ENCODE measurements around the gene TMEM132D.

Gene TMEM132D

GRCh38 chr12:129494260-129494659 is 409.6 kb downstream of the TMEM132D start:
- H3F3A ChIP-seq (ENCODE audit: insufficient read depth) = no peaks in the 10 kb centered on the region
- no peak overlapping the region for H3K9ac ChIP-seq (ENCODE audit: low read length)
- no peak for TF ChIP-seq EZH2phosphoT487 (conservative IDR thresholded peaks at IDR 0.05; ENCODE audit: low read length)
- TF ChIP-seq CTCF (IDR thresholded peaks at IDR 0.05; ENCODE audit: insufficient read depth, low read length, poor library complexity, severe bottlenecking) = no peak
- H3K27me3 ChIP-seq (ENCODE audit: low read length) = no peaks in the 10 kb centered on the region
- H3K27ac ChIP-seq (ENCODE audit: low read depth, low read length) = no peak overlapping the region
- no peak overlapping the region for H3K4me2 ChIP-seq (ENCODE audit: low read depth, low read length, poor library complexity, severe bottlenecking)
- H3K9me2 ChIP-seq (replicated peaks; ENCODE audit: insufficient read depth, low read length) = no peaks in the 10 kb centered on the region
- H3K36me3 ChIP-seq (ENCODE audit: low read length) = no peaks in the 10 kb centered on the region
- no peak overlapping the region for H3K4me3 ChIP-seq (ENCODE audit: insufficient read depth, low read length, poor library complexity, severe bottlenecking)
- H4K20me1 ChIP-seq (ENCODE audit: low read depth, low read length) = no peaks in the 10 kb centered on the region
- no peak overlapping the region for H2AFZ ChIP-seq (ENCODE audit: low read depth, low read length, severe bottlenecking)
- H3K79me2 ChIP-seq (ENCODE audit: insufficient read depth, low read length) = no peaks in the 10 kb centered on the region
- no peaks in the 10 kb centered on the region for H3K9me3 ChIP-seq (ENCODE audit: insufficient read depth, low read length)

- no peaks in the 10 kb centered on the region for H3K36me3 ChIP-seq (ENCODE audit: low read length)
- H3K79me2 ChIP-seq (ENCODE audit: insufficient read depth, low read length) = no peaks in the 10 kb centered on the region
- TF ChIP-seq CTCF (IDR thresholded peaks at IDR 0.05; ENCODE audit: insufficient read depth, low read length, poor library complexity, severe bottlenecking) (no peak), EZH2phosphoT487 (conservative IDR thresholded peaks at IDR 0.05; ENCODE audit: low read length) (no peak)
- no peaks in the 10 kb centered on the region for H3K9me3 ChIP-seq (ENCODE audit: insufficient read depth, low read length)
- no peaks in the 10 kb centered on the region for H3F3A ChIP-seq (ENCODE audit: insufficient read depth)
- H4K20me1 ChIP-seq (ENCODE audit: low read depth, low read length) = no peaks in the 10 kb centered on the region
- H3K9ac ChIP-seq (ENCODE audit: low read length) = no peak overlapping the region
- H3K4me3 ChIP-seq (ENCODE audit: insufficient read depth, low read length, poor library complexity, severe bottlenecking) = no peak overlapping the region
- no peaks in the 10 kb centered on the region for H3K9me2 ChIP-seq (replicated peaks; ENCODE audit: insufficient read depth, low read length)
- H3K27me3 ChIP-seq (ENCODE audit: low read length) = no peaks in the 10 kb centered on the region
- no peak overlapping the region for H3K27ac ChIP-seq (ENCODE audit: low read depth, low read length)
- no peak overlapping the region for H2AFZ ChIP-seq (ENCODE audit: low read depth, low read length, severe bottlenecking)
- no peak overlapping the region for H3K4me2 ChIP-seq (ENCODE audit: low read depth, low read length, poor library complexity, severe bottlenecking)
Measured at GRCh38 chr12:129489100-129489676, 414.6 kb downstream of the TMEM132D start.

- Histone ChIP-seq H3K36me3 (ENCODE audit: low read length) (no peaks in the 10 kb centered on the region), H3K9me3 (ENCODE audit: insufficient read depth, low read length) (no peaks in the 10 kb centered on the region), H3K27ac (ENCODE audit: low read depth, low read length) (no peak overlapping the region), H3K9ac (ENCODE audit: low read length) (no peak overlapping the region), H2AFZ (ENCODE audit: low read depth, low read length, severe bottlenecking) (no peak overlapping the region), H3F3A (ENCODE audit: insufficient read depth) (no peaks in the 10 kb centered on the region), H3K9me2 (replicated peaks; ENCODE audit: insufficient read depth, low read length) (no peaks in the 10 kb centered on the region), H3K27me3 (ENCODE audit: low read length) (no peaks in the 10 kb centered on the region), H3K4me3 (ENCODE audit: insufficient read depth, low read length, poor library complexity, severe bottlenecking) (no peak overlapping the region), H3K4me2 (ENCODE audit: low read depth, low read length, poor library complexity, severe bottlenecking) (no peak overlapping the region), H3K79me2 (ENCODE audit: insufficient read depth, low read length) (no peaks in the 10 kb centered on the region), H4K20me1 (ENCODE audit: low read depth, low read length) (no peaks in the 10 kb centered on the region)
- TF ChIP-seq EZH2phosphoT487 (conservative IDR thresholded peaks at IDR 0.05; ENCODE audit: low read length) (no peak), CTCF (IDR thresholded peaks at IDR 0.05; ENCODE audit: insufficient read depth, low read length, poor library complexity, severe bottlenecking) (no peak)
Measured at GRCh38 chr12:129486931-129487330, 416.9 kb downstream of the TMEM132D start.

Data from SU-DHL-6 (cell line).